ENCODE data around the gene RAB11FIP4. TPM values are rescaled to one million over a fixed set of nuclear protein-coding genes. Genes with fewer than 3 reads are reported as not detected.

The RAB11FIP4 gene
- total RNA-seq, 1 donor from 2014 or later = 10.2 TPM

DNA sequence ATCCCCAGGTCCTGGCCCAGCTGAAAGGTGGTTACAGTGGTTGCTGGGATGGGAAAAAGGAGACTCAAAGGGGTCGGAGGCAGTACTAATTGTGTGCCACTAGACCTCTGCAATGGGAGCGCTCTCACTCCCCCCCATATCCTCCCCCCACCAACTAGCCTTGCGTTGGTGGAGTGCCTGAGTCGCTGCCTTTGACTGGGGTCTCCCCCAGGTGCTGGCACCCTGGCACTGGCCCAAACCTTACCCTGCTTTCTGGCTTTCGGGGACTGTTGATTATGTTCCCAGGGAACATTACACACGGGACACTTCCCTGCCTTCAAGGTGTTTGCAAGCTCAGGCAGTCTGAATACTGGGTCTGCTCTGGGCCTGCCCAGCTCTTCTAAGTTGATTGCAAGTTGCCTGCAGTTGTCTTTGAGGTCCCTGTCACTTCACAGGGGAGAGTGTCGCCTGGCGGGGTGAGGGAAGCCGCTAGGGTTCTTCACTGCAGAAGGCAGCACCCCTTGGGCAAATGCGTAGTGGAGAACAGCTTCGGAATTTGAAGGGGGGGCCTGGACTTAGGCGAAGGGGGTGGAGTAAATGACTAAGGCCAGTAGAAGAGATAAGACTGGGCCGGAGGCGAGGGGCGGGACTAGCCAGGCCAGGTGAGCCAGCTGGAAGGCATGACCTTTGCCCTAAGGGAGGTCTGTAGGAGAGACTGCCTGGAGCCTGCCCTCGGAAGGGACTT, 98.0 kb downstream of the RAB11FIP4 start:
- no peaks in the 10 kb centered on the region for H3K36me3 ChIP-seq
- H3K4me2 ChIP-seq = peak overlapping the region; percentile 99
- H3K4me1 Mint-ChIP-seq = peaks cover 26% of the 10 kb centered on the region
- no peaks in the 10 kb centered on the region for H3K9me3 ChIP-seq (ENCODE audit: low read depth)
- peaks cover 6% of the 10 kb centered on the region for H3K79me2 ChIP-seq (ENCODE audit: low read depth)
- no peak overlapping the region for H3K9ac ChIP-seq
- H2AFZ ChIP-seq (replicated peaks) = no peak overlapping the region
- no peak overlapping the region for H3K27ac ChIP-seq
- peaks cover 44% of the 10 kb centered on the region for H3K27me3 Mint-ChIP-seq (ENCODE audit: insufficient read depth, low read depth)
- peaks cover 39% of the 10 kb centered on the region for H3K27me3 ChIP-seq
- peaks cover 24% of the 10 kb centered on the region for H3F3A ChIP-seq (ENCODE audit: low read depth)
- no peak overlapping the region for H3K27ac Mint-ChIP-seq
- peak; percentile 62 for DNase-seq (ENCODE audit: low spot score)
- H3K4me3 ChIP-seq = peak overlapping the region; percentile 99
- peak; percentile 3 for TF ChIP-seq CTCF (IDR thresholded peaks at IDR 0.05)
- TF ChIP-seq EZH2phosphoT487 (IDR thresholded peaks at IDR 0.05) = no peak
- peaks cover 17% of the 10 kb centered on the region for H3K4me1 ChIP-seq
- H3K9me3 Mint-ChIP-seq = no peaks in the 10 kb centered on the region
- no peaks in the 10 kb centered on the region for H3K36me3 Mint-ChIP-seq
- peaks cover 26% of the 10 kb centered on the region for H4K20me1 ChIP-seq (ENCODE audit: low read depth)
- H3K4me3 Mint-ChIP-seq = peak overlapping the region; percentile 88

DNA sequence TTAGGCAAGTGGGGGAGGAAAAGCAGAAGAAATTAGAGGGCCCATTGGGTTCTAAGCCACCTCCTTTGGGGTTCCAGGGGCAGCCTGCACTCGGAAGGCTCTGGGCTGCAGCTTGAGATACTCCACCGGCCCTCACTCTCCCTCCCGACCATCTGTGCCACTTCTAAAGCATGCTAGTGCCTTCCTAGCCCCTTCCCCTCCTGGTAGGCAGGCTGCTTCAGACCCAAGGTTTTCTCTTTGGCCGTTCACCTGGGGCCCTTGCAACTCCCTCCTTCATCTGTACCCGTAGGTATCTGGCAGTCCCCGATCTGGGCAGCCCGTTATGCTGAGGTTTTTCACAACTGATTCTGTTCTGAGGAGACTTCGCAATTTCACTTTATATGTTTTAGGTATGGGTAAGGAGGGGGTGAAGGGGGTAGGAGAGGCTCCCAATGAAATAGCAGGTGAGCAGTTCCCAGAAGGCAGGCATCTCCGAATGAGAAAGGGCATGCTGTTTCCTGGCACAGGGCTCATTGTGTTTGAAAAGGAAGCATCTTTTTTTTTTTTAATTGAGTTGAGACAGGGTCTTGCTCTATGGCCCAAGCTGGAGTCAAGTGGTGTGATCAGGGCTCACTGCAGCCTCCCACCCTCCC, 98.7 kb downstream of the RAB11FIP4 start:
- peaks cover 6% of the 10 kb centered on the region for H3K79me2 ChIP-seq (ENCODE audit: low read depth)
- peak overlapping the region; percentile 99 for H3K4me2 ChIP-seq
- H2AFZ ChIP-seq (replicated peaks) = no peak overlapping the region
- H3F3A ChIP-seq (ENCODE audit: low read depth) = peaks cover 24% of the 10 kb centered on the region
- H3K27me3 ChIP-seq = peaks cover 39% of the 10 kb centered on the region
- Mint-ChIP-seq H3K27ac (no peak overlapping the region), H3K4me1 (peaks cover 26% of the 10 kb centered on the region), H3K27me3 (ENCODE audit: insufficient read depth, low read depth) (peaks cover 42% of the 10 kb centered on the region), H3K36me3 (no peaks in the 10 kb centered on the region), H3K4me3 (peak overlapping the region; percentile 88), H3K9me3 (no peaks in the 10 kb centered on the region)
- no peaks in the 10 kb centered on the region for H3K9me3 ChIP-seq (ENCODE audit: low read depth)
- peak overlapping the region; percentile 99 for H3K4me3 ChIP-seq
- no peak overlapping the region for H3K27ac ChIP-seq
- H4K20me1 ChIP-seq (ENCODE audit: low read depth) = peaks cover 26% of the 10 kb centered on the region
- H3K4me1 ChIP-seq = peaks cover 17% of the 10 kb centered on the region
- no peak for DNase-seq (ENCODE audit: low spot score)
- no peak overlapping the region for H3K9ac ChIP-seq
- TF ChIP-seq EZH2phosphoT487 (IDR thresholded peaks at IDR 0.05) (no peak), EZH2 (IDR thresholded peaks at IDR 0.05) (no peak), CTCF (IDR thresholded peaks at IDR 0.05) (no peak)
- H3K36me3 ChIP-seq = no peaks in the 10 kb centered on the region

- H2AFZ ChIP-seq (replicated peaks) = no peak overlapping the region
- Mint-ChIP-seq H3K27ac (no peak overlapping the region), H3K4me1 (peaks cover 30% of the 10 kb centered on the region), H3K27me3 (ENCODE audit: insufficient read depth, low read depth) (peaks cover 41% of the 10 kb centered on the region), H3K4me3 (no peak overlapping the region), H3K9me3 (no peaks in the 10 kb centered on the region), H3K36me3 (no peaks in the 10 kb centered on the region)
- TF ChIP-seq EZH2 (IDR thresholded peaks at IDR 0.05) = no peak
- no peak overlapping the region for H3K4me3 ChIP-seq
- H3K4me1 ChIP-seq = peaks cover 17% of the 10 kb centered on the region
- no peak overlapping the region for H3K27ac ChIP-seq
- no peaks in the 10 kb centered on the region for H3K36me3 ChIP-seq
- peaks cover 39% of the 10 kb centered on the region for H3K27me3 ChIP-seq
- no peak overlapping the region for H3K9ac ChIP-seq
- peaks cover 6% of the 10 kb centered on the region for H3K79me2 ChIP-seq (ENCODE audit: low read depth)
- no peaks in the 10 kb centered on the region for H3K9me3 ChIP-seq (ENCODE audit: low read depth)
- no peak overlapping the region for H3K4me2 ChIP-seq
- DNase-seq (ENCODE audit: low spot score) = no peak
- H4K20me1 ChIP-seq (ENCODE audit: low read depth) = peaks cover 26% of the 10 kb centered on the region
- H3F3A ChIP-seq (ENCODE audit: low read depth) = peaks cover 24% of the 10 kb centered on the region
Measured at GRCh38 chr17:31490671-31491375, 99.3 kb downstream of the RAB11FIP4 start.

Data from neural progenitor cell (in vitro differentiated cells).